T-cell (primary cell): ENCODE results near the gene CYSRT1. TPM values are rescaled to one million over a fixed set of nuclear protein-coding genes. Genes with fewer than 3 reads are reported as not detected.

Source experiments
- ATAC-seq, 4 experiments: fragments of 200-7000 bp in 3 of 4; fragments of 150-1000 bp in 1 of 4; cut with Tn5 transposase; replicated peaks in 1 of 4; 1 replicate in 3 of 4; 2 replicates in 1 of 4; pipeline ENCODE4 v1.10.0; 2021; ENCODE audit warnings: moderate library complexity in 3 of 4, mild to moderate bottlenecking in 2 of 4, moderate number of reproducible peaks in 1 of 4
- CTCF ChIA-PET, 2 donors: fragments of 300-600 bp; sonication (Branson Sonifier 250); formaldehyde crosslinking; loops; one replicate each; lab custom pipeline; 2022; ENCODE audit warnings: antibody characterized with exemption in 2 of 2; lab: Charles Lee
- POLR2A ChIA-PET, 2 donors: fragments of 300-600 bp; sonication (Branson Sonifier 250); formaldehyde crosslinking; loops; one replicate each; lab custom pipeline; 2022; ENCODE audit warnings: antibody characterized with exemption in 2 of 2; lab: Charles Lee
- DNase-seq, 35 experiments: peaks; one replicate each; pipeline versions ENCODE4 v3.0.0 to v3.0.0-alpha.2; 2013 to 2023
- H3K27ac ChIP-seq: one replicate; pipeline ENCODE4 v1.5.1; 2013; ENCODE audit warnings: low read length
- H3K27me3 ChIP-seq, 2 experiments: replicated peaks in 1 of 2; 1 replicate in 1 of 2; 2 replicates in 1 of 2; pipeline versions ENCODE4 v1.6.1 to v1.7.0; 2013; ENCODE audit warnings: low read length in 1 of 2, mixed read lengths in 1 of 2; ENCODE audit not compliant: control insufficient read depth in 2 of 2, insufficient read depth in 2 of 2; ENCODE audit errors: extremely low read depth in 1 of 2
- H3K36me3 ChIP-seq, 2 donors: 1 replicate in 1 of 2; 2 replicates in 1 of 2; pipeline versions ENCODE4 v1.6.1 to v1.7.0; 2013; ENCODE audit warnings: low read length in 1 of 2; ENCODE audit not compliant: control insufficient read depth in 2 of 2, insufficient read depth in 1 of 2; ENCODE audit errors: extremely low read depth in 1 of 2
- H3K4me1 ChIP-seq, 2 experiments: 1 replicate in 1 of 2; 2 replicates in 1 of 2; pipeline versions ENCODE4 v1.6.1 to v1.7.0; 2013; ENCODE audit warnings: low read length in 2 of 2, mixed read lengths in 1 of 2; ENCODE audit not compliant: insufficient read depth in 2 of 2, control insufficient read depth in 1 of 2; ENCODE audit errors: extremely low read depth in 1 of 2
- H3K4me3 ChIP-seq, 2 donors: 1 replicate in 1 of 2; 2 replicates in 1 of 2; pipeline versions ENCODE4 v1.5.1 to v1.7.0; 2013; ENCODE audit warnings: mild to moderate bottlenecking in 2 of 2, low read length in 1 of 2, moderate library complexity in 1 of 2; ENCODE audit not compliant: control insufficient read depth in 1 of 2; ENCODE audit errors: extremely low read depth in 1 of 2
- H3K9me3 ChIP-seq: 2 replicates; pipeline ENCODE4 v1.7.0; 2013
- H3K27ac Mint-ChIP-seq, 2 donors: one replicate each; pipeline ENCODE4 v1.8.0; 2020 to 2021; ENCODE audit warnings: mild to moderate bottlenecking in 2 of 2, mixed read lengths in 2 of 2
- H3K27me3 Mint-ChIP-seq, 2 donors: one replicate each; pipeline ENCODE4 v1.8.0; 2021 to 2022; ENCODE audit warnings: mixed read lengths in 2 of 2
- H3K36me3 Mint-ChIP-seq: one replicate; pipeline ENCODE4 v1.8.0; 2021; ENCODE audit warnings: mixed read lengths
- H3K4me1 Mint-ChIP-seq, 3 donors: one replicate each; pipeline ENCODE4 v1.8.0; 2020 to 2022; ENCODE audit warnings: mixed read lengths in 3 of 3, mild to moderate bottlenecking in 1 of 3
- H3K4me3 Mint-ChIP-seq, 3 donors: one replicate each; pipeline ENCODE4 v1.8.0; 2020 to 2022; ENCODE audit warnings: mild to moderate bottlenecking in 3 of 3, mixed read lengths in 3 of 3, moderate library complexity in 3 of 3
- H3K9me3 Mint-ChIP-seq, 3 donors: one replicate each; pipeline ENCODE4 v1.8.0; 2020 to 2022; ENCODE audit warnings: mixed read lengths in 3 of 3
- WGBS: methylation state at CpG from one replicate; pipeline ENCODE4 v1.1.5; 2013; ENCODE audit warnings: missing lambda C conversion rate; ENCODE audit not compliant: insufficient coverage; 5-methylcytosine and 5-hydroxymethylcytosine counted together
- total RNA-seq, 35 experiments: library from RNA in 6 of 35; stranded (reverse) in 6 of 35; fragments of 120-200 nt in 1 of 35; gene quantifications; one replicate each; pipeline versions ENCODE4 v1.2.1 to v1.2.4 and lab custom pipeline; 2013 to 2026

CYSRT1 gene
- total RNA-seq, 5 donors from 2014 or later (not counting 1 experiment from before 2014, with no cell fraction given), result 0.32 to 0.58 (median 0.45) TPM; not detected in 1

GRCh38 chr9:137245450-137246421, 20.8 kb downstream of the CYSRT1 start:
- 91% methylated on average over 22 of the region's 25 CpGs for WGBS
- ChIA-PET CTCF (no interaction called here), POLR2A (no interaction called here)
- Histone ChIP-seq H3K4me1 (peaks cover 2 to 27% of the 10 kb centered on the region in 2 experiments), H3K36me3 (peaks cover 0 to 19% of the 10 kb centered on the region in 2 donors), H3K27me3 (no peaks in the 10 kb centered on the region), H3K9me3 (no peaks in the 10 kb centered on the region), H3K4me3 (no peak overlapping the region), H3K27ac (no peak overlapping the region)
- no peak overlapping the region for H3K27ac Mint-ChIP-seq
- no peak for DNase-seq
- no peak for ATAC-seq
- H3K4me1 Mint-ChIP-seq, result peaks cover 16 to 23% (median 19%) of the 10 kb centered on the region in 3 donors
- peaks cover 14% of the 10 kb centered on the region for H3K36me3 Mint-ChIP-seq
- H3K4me3 Mint-ChIP-seq, result no peak overlapping the region
- H3K27me3 Mint-ChIP-seq, result no peaks in the 10 kb centered on the region
- no peaks in the 10 kb centered on the region for H3K9me3 Mint-ChIP-seq

GRCh38 chr9:137247135-137247915, 22.4 kb downstream of the CYSRT1 start:
- DNase-seq (no peak), ATAC-seq (no peak)
- no peak overlapping the region for H3K4me3 ChIP-seq
- peaks cover 10% of the 10 kb centered on the region for H3K36me3 Mint-ChIP-seq
- H3K4me3 Mint-ChIP-seq, result no peak overlapping the region
- POLR2A ChIA-PET, result no interaction called here
- 83% methylated on average over 18 of the region's 20 CpGs for WGBS
- H3K9me3 Mint-ChIP-seq, result no peaks in the 10 kb centered on the region
- no peak overlapping the region for H3K27ac Mint-ChIP-seq
- no peaks in the 10 kb centered on the region for H3K27me3 ChIP-seq
- no peaks in the 10 kb centered on the region for H3K27me3 Mint-ChIP-seq
- CTCF ChIA-PET, result interaction anchor here in 1 of 2 donors (1.0 kb wide), 1 partner anchor 11 kb away, joined by 4 read pairs; no protein-coding TSS in a partner anchor
- no peaks in the 10 kb centered on the region for H3K9me3 ChIP-seq
- H3K27ac ChIP-seq, result no peak overlapping the region
- H3K4me1 ChIP-seq, result peaks cover 0 to 19% of the 10 kb centered on the region in 2 experiments
- peaks cover 0 to 13% of the 10 kb centered on the region in 2 donors for H3K36me3 ChIP-seq
- peaks cover 11 to 16% (median 11%) of the 10 kb centered on the region in 3 donors for H3K4me1 Mint-ChIP-seq

- Histone ChIP-seq H3K27ac (no peak overlapping the region), H3K4me3 (no peak overlapping the region), H3K36me3 (peaks cover 0 to 7% of the 10 kb centered on the region in 2 donors), H3K27me3 (no peaks in the 10 kb centered on the region), H3K9me3 (no peaks in the 10 kb centered on the region), H3K4me1 (peaks cover 0 to 13% of the 10 kb centered on the region in 2 experiments)
- CTCF ChIA-PET, result no interaction called here
- POLR2A ChIA-PET, result no interaction called here
- Mint-ChIP-seq H3K27ac (no peak overlapping the region), H3K4me1 (peaks cover 5 to 11% (median 5%) of the 10 kb centered on the region in 3 donors), H3K4me3 (no peak overlapping the region), H3K9me3 (no peaks in the 10 kb centered on the region), H3K36me3 (peaks cover 5% of the 10 kb centered on the region), H3K27me3 (no peaks in the 10 kb centered on the region)
- no peak for DNase-seq
- no peak for ATAC-seq
- no CpG with 5 or more reads among the region's 6 CpGs for WGBS
Observed at GRCh38 chr9:137247916-137248175, 22.9 kb downstream of the CYSRT1 start.

- no peaks in the 10 kb centered on the region for H3K36me3 ChIP-seq
- CTCF ChIA-PET, result no interaction called here
- Mint-ChIP-seq H3K4me3 (no peak overlapping the region), H3K4me1 (peaks cover 4 to 5% (median 4%) of the 10 kb centered on the region in 3 donors), H3K36me3 (no peaks in the 10 kb centered on the region), H3K27ac (no peak overlapping the region), H3K27me3 (no peaks in the 10 kb centered on the region), H3K9me3 (no peaks in the 10 kb centered on the region)
- DNase-seq (no peak), ATAC-seq (no peak)
- POLR2A ChIA-PET, result no interaction called here
- no peaks in the 10 kb centered on the region for H3K9me3 ChIP-seq
- no peaks in the 10 kb centered on the region for H3K27me3 ChIP-seq
- peaks cover 0 to 13% of the 10 kb centered on the region in 2 experiments for H3K4me1 ChIP-seq
- no peak overlapping the region for H3K4me3 ChIP-seq
- whole genome bisulfite sequencing, result 85% methylated on average over 13 of the region's 18 CpGs
- no peak overlapping the region for H3K27ac ChIP-seq
Observed at GRCh38 chr9:137250329-137251193, 25.6 kb downstream of the CYSRT1 start.

- POLR2A ChIA-PET, result no interaction called here
- no peak within 1 kb of the TSS for H3K27ac Mint-ChIP-seq
- H3K4me3 Mint-ChIP-seq, result no peak within 1 kb of the TSS
Observed at GRCh38 chr9:137251194-137251461, 26.2 kb downstream of the CYSRT1 start, which contains the start of gene STPG3. TSS of gene STPG3 (plus strand) at chr9:137251286. CDS start at chr9:137251287, 1 bp downstream.

More at GRCh38 chr9:137251194-137251461, 26.2 kb downstream of the CYSRT1 start, which contains the start of gene STPG3:
- Histone ChIP-seq H3K36me3 (peaks cover 0 to 1% of the 10 kb centered on the region in 2 donors), H3K4me1 (peaks cover 2 to 19% of the 10 kb centered on the region in 2 experiments), H3K27ac (no peak within 1 kb of the TSS), H3K27me3 (no peaks in the 10 kb centered on the region), H3K9me3 (no peaks in the 10 kb centered on the region), H3K4me3 (no peak within 1 kb of the TSS)
- Mint-ChIP-seq H3K36me3 (no peaks in the 10 kb centered on the region), H3K4me1 (peaks cover 5 to 6% (median 5%) of the 10 kb centered on the region in 3 donors), H3K9me3 (no peaks in the 10 kb centered on the region), H3K27me3 (no peaks in the 10 kb centered on the region)
- CTCF ChIA-PET, result no interaction called here
- WGBS, result 88% methylated on average over 4 of the region's 4 CpGs
- DNase-seq (no peak), ATAC-seq (no peak)
